ENCODE results near the gene FAM50B.

Gene FAM50B

DNA sequence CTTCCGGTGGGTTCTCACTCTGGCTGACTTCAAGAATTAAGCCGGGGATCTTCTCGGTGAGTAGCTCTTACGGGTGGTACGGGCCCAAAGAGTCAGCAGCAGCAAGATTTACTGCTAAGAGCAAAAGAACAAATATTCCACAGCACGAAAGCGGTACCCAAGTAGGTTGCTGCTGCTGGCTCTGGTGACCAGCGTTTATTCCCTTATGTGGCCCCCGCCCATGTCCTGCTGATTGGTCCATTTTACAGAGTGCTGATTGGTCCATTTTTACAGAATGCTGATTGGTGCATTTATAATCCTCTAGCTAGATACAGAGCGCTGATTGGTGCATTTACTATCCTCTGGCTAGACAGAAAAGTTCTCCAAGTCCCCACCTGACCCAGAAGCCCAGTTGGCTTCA lies 44.3 kb downstream of the FAM50B start (continued):
- TF ChIP-seq TSHZ1 (tag by site-specific recombination; IDR thresholded peaks at IDR 0.05; ENCODE audit: borderline replicate concordance) (no peak), REPIN1 (tag by site-specific recombination; IDR thresholded peaks at IDR 0.05; ENCODE audit: low read depth) (no peak), ZNF19 (tag by site-specific recombination; IDR thresholded peaks at IDR 0.05; ENCODE audit: low read depth) (no peak), ZNF157 (tag by site-specific recombination; IDR thresholded peaks at IDR 0.05) (no peak), ZFP3 (tag by site-specific recombination; IDR thresholded peaks at IDR 0.05; ENCODE audit: low read depth) (no peak), HOXC10 (CRISPR knock-in tag; IDR thresholded peaks at IDR 0.05) (no peak)

- Histone ChIP-seq H3K9me3 (ENCODE audit: control insufficient read depth, insufficient read depth, low read depth, low read length) (no peaks in the 10 kb centered on the region), H3K27ac (ENCODE audit: extremely low read depth, low read depth, low read length) (no peak overlapping the region), H3K36me3 (ENCODE audit: control insufficient read depth in 2 of 2, insufficient read depth in 1 of 2, low read length in 2 of 2) (no peaks in the 10 kb centered on the region), H3K4me3 (ENCODE audit: low read depth, low read length) (no peak overlapping the region), H3K4me1 (ENCODE audit: control insufficient read depth, insufficient read depth, low read length) (peaks cover 7% of the 10 kb centered on the region)
- TF ChIP-seq, protein P1, sequence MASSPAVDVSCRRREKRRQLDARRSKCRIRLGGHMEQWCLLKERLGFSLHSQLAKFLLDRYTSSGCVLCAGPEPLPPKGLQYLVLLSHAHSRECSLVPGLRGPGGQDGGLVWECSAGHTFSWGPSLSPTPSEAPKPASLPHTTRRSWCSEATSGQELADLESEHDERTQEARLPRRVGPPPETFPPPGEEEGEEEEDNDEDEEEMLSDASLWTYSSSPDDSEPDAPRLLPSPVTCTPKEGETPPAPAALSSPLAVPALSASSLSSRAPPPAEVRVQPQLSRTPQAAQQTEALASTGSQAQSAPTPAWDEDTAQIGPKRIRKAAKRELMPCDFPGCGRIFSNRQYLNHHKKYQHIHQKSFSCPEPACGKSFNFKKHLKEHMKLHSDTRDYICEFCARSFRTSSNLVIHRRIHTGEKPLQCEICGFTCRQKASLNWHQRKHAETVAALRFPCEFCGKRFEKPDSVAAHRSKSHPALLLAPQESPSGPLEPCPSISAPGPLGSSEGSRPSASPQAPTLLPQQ (tag by site-specific recombination; IDR thresholded peaks at IDR 0.05): no peak
- peak; percentile 52; the same call in 1 of the 2 replicates for TF ChIP-seq ZNF600 (tag by site-specific recombination; IDR thresholded peaks at IDR 0.05)
- CTCF ChIA-PET: interaction anchor here (1.1 to 2.3 kb wide), 2 partner anchors 39 to 40 kb away, joined by 3 to 7 read pairs; no protein-coding TSS in a partner anchor
- POLR2A ChIA-PET: interaction anchor here (1.0 to 1.5 kb wide), 2 partner anchors 10 to 19 kb away, joined by 3 read pairs; no protein-coding TSS in a partner anchor
Observed at GRCh38 chr6:3893917-3894316, 44.7 kb downstream of the FAM50B start.

- ChIA-PET CTCF (interaction anchor here (0.7 to 1.6 kb wide), 7 partner anchors 9 to 163 kb away, joined by 3 to 9 read pairs (median 4); no protein-coding TSS in a partner anchor), POLR2A (interaction anchor here (1.0 kb wide), 1 partner anchor 11 kb away, joined by 3 read pairs; no protein-coding TSS in a partner anchor)
Observed at GRCh38 chr6:3894590-3895311, 45.6 kb downstream of the FAM50B start.

More at GRCh38 chr6:3894590-3895311, 45.6 kb downstream of the FAM50B start:
- Histone ChIP-seq H3K9me3 (ENCODE audit: control insufficient read depth, insufficient read depth, low read depth, low read length) (no peaks in the 10 kb centered on the region), H3K27ac (ENCODE audit: extremely low read depth, low read depth, low read length) (no peak overlapping the region), H3K36me3 (ENCODE audit: control insufficient read depth in 2 of 2, insufficient read depth in 1 of 2, low read length in 2 of 2) (no peaks in the 10 kb centered on the region), H3K4me3 (ENCODE audit: low read depth, low read length) (no peak overlapping the region), H3K4me1 (ENCODE audit: control insufficient read depth, insufficient read depth, low read length) (peaks cover 7% of the 10 kb centered on the region)
- TF ChIP-seq, protein P2, sequence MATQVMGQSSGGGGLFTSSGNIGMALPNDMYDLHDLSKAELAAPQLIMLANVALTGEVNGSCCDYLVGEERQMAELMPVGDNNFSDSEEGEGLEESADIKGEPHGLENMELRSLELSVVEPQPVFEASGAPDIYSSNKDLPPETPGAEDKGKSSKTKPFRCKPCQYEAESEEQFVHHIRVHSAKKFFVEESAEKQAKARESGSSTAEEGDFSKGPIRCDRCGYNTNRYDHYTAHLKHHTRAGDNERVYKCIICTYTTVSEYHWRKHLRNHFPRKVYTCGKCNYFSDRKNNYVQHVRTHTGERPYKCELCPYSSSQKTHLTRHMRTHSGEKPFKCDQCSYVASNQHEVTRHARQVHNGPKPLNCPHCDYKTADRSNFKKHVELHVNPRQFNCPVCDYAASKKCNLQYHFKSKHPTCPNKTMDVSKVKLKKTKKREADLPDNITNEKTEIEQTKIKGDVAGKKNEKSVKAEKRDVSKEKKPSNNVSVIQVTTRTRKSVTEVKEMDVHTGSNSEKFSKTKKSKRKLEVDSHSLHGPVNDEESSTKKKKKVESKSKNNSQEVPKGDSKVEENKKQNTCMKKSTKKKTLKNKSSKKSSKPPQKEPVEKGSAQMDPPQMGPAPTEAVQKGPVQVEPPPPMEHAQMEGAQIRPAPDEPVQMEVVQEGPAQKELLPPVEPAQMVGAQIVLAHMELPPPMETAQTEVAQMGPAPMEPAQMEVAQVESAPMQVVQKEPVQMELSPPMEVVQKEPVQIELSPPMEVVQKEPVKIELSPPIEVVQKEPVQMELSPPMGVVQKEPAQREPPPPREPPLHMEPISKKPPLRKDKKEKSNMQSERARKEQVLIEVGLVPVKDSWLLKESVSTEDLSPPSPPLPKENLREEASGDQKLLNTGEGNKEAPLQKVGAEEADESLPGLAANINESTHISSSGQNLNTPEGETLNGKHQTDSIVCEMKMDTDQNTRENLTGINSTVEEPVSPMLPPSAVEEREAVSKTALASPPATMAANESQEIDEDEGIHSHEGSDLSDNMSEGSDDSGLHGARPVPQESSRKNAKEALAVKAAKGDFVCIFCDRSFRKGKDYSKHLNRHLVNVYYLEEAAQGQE (tag by site-specific recombination; IDR thresholded peaks at IDR 0.05): no peak
- no peak for TF ChIP-seq HOXA7 (CRISPR knock-in tag; IDR thresholded peaks at IDR 0.05; ENCODE audit: borderline replicate concordance)
